Sigmoid colon (tissue), 4 donors: ENCODE results near the gene OR6B2.

ENCODE experiments used
- CTCF ChIP-seq, 4 experiments: fragments of 450-650 bp in 3 of 4; fragments of 200-600 bp in 1 of 4; IDR thresholded peaks; one replicate each; pipeline ENCODE4 v1.5.1; 2016 to 2019; ENCODE audit warnings: antibody characterized with exemption in 4 of 4, mild to moderate bottlenecking in 3 of 4, moderate library complexity in 2 of 4
- POLR2A ChIP-seq, 2 donors: fragments of 450-650 bp; IDR thresholded peaks; one replicate each; pipeline ENCODE4 v1.6.1; 2016; ENCODE audit warnings: antibody characterized with exemption in 2 of 2, mild to moderate bottlenecking in 2 of 2, moderate library complexity in 2 of 2
- POLR2AphosphoS5 ChIP-seq, 4 donors: sonication (generic); formaldehyde crosslinking; IDR thresholded peaks; one replicate each; pipeline ENCODE4 v1.6.1; 2017; ENCODE audit warnings: antibody characterized with exemption in 4 of 4

- TF ChIP-seq CTCF (IDR thresholded peaks at IDR 0.05), result no peak
- TF ChIP-seq POLR2A (IDR thresholded peaks at IDR 0.05), result no peak
- TF ChIP-seq POLR2AphosphoS5 (IDR thresholded peaks at IDR 0.05), result no peak
Observed at GRCh38 chr2:240077442-240077841, 47.2 kb upstream of the OR6B2 start.
